Renal pelvis (tissue), 4 donors: ENCODE data around the gene BICDL1. TPM values are rescaled to one million over a fixed set of nuclear protein-coding genes. Genes with fewer than 3 reads are reported as not detected.
A peak's percentile ranks its signal among the peaks of the same experiment; 100 is the strongest.
"Not testable (repeated sequence)": the region's sequence is repeated elsewhere in the genome, so short reads cannot be mapped to it uniquely, and the experiment has no call there.

Source experiments
- DNase-seq: peaks from one replicate; pipeline ENCODE4 v3.0.0-alpha.2; 2013
- polyA plus RNA-seq, 3 donors: library from polyadenylated mRNA; unstranded; fragments of 120-200 nt; gene quantifications; one replicate each; pipeline ENCODE4 v1.2.1, GENCODE V29; 2013; ENCODE audit not compliant: insufficient read length in 3 of 3

The BICDL1 gene
- polyA plus RNA-seq, 3 donors, result 32.4 to 42.5 (median 37.8) TPM

DNA sequence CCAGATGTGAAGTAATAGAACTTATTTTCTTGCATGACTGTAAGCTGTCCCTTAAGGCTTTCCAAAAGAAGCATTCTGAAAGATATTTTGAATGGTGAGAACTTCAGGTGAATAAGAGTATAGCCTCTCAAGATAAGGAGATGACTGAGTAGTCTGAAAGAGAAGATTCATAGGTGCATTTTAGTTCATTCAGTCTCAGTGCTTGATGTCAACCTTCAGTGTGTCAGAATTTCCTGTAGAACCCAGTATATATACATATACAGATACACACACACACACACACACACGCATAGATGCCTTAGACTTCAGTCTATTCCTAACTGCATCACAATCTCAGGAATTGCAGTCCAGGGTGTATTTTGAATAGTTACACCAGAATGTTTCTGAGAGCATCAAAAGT is 7.4 kb downstream of the BICDL1 start:
- DNase-seq, result no peak

DNA sequence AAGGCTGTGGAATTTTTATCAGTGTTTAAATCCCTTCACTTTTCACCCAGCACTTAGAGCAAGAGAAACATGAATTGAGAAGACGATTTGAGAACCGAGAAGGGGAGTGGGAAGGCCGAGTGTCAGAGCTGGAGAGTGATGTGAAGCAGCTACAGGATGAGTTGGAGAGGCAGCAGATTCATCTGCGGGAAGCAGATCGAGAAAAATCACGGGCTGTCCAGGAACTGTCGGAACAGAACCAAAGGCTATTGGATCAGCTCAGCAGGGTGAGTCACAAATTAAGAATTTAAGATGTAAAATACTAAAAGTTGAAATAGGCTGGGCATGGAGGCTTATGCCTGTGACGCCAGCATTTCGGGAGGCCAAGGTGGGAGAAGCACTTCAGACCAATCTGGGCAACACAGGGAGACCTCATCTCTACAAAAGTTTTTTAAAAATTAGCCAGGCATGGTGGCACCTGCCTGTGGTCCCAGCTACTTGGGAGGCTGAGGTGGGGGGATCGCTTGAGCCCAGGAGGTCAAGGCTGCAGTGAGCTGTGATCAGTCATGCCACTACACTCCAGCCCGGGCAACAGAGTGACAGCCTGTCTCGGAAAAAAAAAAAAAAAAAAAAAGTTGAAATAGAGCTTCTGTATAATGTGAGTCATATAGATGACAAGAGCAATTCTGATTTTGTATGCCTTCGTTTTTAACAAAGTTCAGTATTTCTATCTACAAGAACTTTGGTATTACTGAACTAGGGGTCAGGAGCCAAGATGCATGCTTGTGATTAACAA is 9.6 kb downstream of the BICDL1 start:
- no peak for DNase-seq

DNA sequence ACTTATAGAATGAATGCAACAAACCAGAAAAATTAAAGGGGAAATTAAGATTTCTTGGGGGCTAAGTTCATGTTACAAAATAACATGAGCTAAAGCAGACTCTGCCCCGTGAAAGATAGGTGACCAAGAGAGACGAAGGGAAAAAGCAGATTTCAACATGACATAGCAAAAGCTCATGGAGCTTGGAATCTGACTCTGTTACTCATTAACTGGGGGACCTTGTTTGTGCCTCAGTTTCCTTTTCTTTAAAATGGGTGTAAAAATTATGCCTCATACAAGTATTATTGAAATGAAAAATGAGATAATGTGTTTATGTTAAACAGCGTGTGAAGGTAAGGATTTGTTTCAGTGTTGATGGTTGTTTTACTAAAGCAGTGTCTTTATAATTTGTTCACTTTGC is 11.5 kb downstream of the BICDL1 start:
- no peak for DNase-seq

DNA sequence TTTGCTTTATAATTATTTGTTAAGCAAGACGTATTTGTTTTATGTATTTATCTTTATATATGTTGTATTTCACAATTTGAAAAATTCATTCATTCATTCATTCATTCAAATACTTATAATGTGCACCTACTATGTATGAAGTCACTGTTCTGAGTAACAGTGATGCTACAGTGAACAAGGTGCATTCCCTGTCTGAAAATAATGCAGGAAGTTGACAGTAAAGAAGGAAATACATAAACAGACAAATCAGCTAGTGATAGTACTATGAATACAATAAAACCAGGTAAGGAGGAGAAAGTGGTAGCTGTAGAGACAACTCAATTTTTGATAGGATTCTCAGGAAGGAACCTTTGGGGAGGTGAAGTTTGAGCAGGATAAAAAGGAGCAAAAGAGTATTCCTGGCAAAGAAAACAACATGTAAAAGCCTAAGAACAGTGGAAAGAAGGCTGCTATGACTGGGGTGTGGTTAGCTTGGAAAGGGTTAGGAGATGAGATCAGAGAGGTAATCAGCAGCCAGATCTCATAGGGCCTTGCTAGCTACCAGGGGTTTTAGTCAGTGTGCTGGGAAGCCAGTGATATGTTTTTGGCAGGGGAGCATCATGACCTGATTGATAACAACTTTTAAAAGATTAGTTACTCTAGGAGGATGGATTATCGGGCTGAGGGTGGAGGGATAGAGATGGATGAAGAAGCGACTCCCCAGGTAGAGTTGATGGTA is 17.4 kb downstream of the BICDL1 start:
- DNase-seq, result no peak

DNA sequence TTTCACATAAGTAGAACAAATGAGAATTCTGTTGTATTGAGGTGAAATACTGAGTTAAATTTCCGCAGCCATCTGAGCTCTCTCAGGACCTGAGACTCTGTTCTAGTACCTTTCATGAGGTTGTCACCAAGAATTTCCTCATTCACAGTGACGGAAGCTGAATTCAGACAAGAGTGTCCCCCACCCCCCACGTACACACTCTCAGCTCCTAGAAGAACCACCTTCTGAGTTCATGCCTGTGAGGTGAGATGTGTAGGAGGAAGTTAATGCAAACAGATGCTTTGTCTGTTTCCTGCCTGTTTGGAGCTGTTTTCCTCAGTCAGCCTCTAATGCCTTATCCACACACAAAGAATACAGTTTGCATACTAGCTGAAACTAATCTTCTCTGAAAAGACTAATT is 18.2 kb downstream of the BICDL1 start:
- no peak for DNase-seq

DNA sequence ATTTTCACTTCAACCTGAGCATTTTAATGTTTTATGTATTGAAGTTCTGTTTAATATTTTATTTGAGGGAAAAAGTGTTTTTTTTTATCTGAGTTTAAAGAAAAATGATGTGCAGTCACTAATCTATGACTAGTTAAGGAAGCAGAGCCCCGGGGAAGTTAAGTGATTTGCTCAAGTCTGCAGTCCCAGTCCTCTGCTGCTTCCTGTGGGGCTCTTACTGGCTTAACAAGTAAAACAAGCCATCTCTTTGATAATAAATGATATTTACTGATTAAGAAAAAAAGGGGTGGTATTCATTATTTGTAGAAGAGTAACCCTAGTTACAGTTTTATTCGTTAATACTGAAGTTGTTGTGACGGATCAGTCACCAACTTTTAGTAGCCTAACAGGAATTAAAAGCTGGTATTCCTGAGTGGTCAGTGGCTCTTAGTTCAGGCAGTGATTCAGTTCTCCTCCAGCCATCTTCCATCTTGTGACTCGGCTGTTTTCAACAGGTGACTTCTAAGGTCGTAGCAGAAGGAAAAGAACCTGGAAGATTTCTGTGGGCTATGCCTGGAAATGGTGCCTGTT is 21.7 kb downstream of the BICDL1 start:
- no peak for DNase-seq

DNA sequence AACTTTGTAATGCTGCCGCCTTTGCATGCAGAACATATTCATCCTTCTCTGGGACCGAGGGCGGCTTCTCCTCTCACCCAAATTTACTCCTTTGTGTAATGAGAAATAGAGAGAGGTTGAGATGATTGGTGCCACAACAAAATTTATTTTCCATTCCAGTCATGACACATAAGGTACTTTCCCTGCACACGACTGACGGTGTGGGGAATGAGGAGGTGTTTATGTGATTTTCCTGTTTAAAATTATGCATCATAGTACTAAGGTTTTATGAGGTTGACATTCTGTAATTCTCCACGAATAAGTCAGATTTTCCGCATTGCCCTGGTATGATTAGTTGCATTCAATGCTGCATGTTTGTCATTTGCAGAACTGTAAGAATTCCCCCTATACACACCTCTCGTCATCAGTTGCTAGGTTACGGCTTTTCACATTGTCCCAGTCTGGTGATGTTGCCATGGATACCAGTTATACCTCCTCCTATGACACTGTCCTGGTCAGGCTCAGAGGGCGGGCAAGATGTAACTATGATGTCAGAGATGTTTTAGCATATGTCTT is 23.1 kb downstream of the BICDL1 start:
- DNase-seq, result no peak

DNA sequence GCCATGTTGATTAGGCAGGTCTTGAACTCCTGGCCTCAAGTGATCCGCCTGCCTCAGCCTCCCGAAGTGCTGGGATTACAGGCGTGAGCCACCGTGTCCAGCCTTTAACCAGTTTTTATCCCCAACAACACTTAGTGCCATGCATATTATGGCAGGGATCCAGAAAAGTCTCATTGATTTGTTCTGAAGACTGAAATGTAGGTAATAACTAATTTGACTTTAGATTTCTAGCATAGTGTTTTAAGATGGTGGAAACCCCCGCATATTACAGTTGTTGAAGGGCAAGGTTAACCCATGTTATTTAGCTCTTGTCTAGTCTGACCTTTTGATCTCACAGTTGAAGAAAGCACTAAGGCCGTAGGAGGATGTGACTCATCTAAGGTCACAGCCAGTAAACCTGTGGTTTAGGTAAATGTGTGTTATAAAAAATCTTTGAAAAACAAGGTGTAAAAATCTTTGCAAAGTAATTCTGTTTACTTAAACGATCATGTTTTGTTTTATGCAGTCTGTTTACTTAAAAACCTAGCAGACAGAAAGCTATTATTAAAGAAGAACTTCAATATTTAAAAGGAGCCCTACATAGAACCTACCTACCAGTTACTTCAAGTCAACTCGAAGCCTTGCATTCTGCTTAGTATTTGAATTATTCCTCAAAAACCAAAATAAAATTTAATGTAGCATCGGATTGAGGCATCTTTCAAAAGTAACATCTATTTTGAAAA is 24.8 kb downstream of the BICDL1 start:
- DNase-seq, result no peak

DNA sequence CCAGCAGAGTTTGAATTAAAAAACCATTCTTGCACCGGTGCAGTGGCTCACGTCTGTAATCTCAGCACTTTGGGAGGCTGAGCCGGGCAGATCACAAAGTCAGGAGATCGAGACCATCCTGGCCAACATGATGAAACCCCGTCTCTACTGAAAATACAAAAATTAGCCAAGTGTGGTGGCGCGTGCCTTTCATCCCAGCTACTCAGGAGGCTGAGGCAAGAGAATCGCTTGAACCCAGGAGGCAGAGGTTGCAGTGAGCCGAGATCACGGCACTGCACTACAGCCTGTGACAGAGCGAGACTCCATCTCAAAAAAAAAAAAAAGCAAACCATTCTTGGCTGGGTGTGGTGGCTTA is 25.3 kb downstream of the BICDL1 start:
- DNase-seq, result not testable (repeated sequence)

DNA sequence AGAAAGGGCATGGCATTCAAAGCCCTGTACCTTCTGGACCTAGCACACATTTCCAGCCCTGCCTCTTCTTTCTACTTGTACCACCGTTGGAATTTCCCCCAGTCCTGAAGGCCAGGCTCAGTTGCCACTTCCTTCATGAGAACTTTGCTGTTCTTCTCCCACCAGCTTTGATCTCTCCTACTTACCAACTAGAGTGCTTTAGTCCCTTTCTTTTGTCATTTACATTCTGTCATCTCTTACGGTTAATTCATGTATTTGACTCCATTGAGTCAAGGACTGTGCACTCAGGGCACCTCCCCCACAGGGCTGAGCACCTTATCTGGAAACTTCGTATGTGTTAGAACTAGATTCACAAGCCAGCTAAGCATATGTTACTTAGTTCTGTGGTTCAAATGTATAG is 26.3 kb downstream of the BICDL1 start:
- no peak for DNase-seq

DNA sequence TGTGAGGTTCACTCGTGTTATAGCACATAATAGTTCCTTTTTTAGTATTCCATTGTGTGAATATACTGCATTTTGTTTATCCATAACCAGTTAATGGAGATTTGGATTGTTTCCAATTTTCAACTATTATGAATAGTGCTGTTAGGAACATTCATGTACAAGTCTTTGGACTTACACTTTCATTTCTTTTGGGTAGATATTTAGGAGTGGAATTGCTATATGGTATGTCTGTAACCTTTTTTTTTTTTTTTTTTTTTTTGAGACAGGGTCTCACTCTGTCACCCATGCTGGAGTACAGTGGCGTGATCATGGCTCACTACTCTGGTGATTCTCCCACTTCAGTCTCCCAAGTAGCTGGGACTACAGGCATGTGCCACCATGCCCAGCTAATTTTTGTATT is 27.2 kb downstream of the BICDL1 start:
- not testable (repeated sequence) for DNase-seq

DNA sequence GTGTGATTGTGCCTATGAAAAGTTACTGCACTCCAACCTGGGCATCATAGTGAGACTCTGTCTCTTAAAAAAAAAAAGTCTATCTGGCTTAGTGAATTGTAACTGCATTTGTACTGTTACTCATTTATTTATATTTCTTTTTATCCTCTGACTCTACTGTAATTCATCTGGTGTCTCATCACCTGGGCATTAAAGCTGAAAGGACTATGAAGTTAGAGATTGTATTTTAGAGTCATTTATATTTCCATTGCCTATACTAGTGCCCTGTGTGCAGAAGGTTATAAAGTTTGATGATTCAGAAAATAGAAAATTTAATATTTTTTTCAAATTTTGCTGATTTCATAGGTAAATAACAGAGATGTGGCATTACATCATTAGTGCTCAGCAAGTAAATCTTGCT is 30.2 kb downstream of the BICDL1 start:
- no peak for DNase-seq

DNA sequence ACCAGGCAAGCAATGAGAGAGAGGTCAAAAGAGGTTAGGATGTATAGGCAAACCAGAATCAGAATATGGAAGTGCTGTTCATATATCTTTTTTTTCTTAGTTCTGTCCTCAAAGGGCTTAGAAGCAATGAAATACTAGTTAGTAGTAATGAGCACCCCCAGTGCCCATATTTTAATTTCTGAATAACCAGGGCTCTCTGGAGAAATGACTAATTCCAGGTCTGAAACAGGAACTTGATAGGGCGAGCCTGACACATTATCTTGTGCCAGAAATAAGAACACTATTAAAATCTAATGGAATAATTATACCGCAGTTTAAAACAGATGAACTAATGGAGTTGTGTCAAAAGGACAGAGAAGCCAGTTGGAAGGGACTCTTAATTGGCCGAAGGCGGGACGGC is 30.9 kb downstream of the BICDL1 start:
- no peak for DNase-seq

DNA sequence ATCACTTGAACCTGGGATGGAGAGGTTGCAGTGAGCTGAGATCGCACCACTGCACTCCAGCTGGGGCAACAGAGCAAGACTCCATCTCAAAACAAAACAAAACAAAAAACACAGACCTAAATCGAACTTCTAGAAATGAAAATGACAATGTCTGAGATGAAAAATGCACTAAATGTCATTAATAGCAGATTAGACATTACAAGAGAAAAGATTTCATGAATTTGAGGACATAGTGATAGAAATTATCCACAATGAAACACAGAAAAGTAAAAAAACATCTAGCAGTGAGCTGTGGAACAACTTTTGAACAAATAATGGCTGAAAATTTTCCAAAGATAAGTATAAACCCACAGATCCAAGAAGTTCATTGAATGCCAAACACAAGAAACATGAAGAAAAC is 35.2 kb downstream of the BICDL1 start:
- no peak for DNase-seq

DNA sequence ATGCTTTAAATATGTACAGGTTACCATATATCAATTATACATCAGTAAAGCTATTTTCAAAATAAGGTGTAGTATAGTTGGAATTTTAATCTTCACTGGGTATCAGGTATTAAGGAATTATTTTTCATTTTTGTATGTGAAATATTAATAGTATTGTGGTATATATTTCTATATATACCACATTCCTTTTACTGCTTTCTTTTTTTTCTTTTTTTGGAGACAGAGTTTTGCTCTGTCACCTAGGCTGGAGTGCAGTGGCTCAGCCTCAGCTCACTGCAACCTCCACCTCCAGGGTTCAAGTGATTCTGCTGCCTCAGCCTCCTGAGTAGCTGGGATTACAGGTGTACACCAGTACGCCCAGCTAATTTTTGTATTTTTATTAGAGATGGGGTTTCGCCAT is 36.6 kb downstream of the BICDL1 start:
- DNase-seq, result no peak

DNA sequence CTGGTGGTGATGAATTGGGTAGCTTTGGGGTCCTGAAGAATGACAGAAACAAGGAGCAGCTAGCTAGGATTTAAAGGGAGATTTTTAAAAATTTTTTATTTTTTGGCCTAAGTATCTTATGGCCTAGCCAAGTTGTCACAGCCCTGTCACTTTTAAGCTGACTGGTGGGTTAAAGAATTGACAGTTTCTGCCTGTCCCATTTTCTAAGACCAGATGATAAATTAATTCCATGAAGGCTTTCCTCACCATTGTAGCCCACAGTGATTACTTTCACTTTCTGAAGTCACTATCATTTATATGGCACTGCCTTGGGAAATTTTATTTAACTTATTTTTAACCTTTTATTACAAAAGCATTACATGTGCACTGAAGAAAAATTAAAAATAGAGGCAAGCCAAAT is 43.2 kb downstream of the BICDL1 start:
- no peak for DNase-seq

DNA sequence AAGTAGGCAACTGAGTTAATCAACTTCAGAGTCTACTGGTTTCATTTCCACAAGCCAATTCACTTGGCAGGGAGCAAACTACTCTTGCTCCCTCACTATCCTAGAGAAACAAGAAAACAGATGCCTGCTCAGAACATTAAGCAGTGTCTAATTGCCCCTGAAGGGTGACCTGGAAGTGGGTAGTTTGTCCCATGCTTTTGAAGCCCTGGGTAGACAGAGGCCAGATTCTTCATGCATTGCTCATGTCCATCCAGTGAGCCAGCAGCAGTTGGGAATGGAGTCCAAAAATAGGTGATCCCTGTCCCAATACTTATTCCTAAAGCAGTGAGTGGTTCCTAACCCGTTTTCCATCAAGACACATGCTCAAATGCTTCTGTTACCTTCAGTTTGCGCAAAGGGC is 48.8 kb downstream of the BICDL1 start:
- peak; percentile 5 for DNase-seq

DNA sequence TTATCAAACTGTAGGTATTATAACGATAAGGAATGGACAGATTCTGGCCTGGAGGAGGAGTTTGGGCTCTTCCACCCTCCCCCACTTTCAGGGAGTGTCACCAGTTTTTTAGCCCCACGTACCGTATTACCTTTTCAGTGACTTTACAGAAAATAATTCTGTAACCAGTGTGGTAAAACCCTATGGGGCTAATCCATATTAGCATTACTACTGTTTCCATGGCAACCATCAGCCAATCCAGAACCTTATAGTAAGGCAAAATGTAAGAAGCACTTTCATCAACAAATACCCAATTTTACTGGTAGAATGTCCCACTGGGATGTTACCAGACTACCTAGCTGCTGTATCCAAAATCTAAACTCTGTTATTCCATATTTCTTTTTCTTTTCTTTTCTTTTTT is 50.7 kb downstream of the BICDL1 start:
- no peak for DNase-seq

DNA sequence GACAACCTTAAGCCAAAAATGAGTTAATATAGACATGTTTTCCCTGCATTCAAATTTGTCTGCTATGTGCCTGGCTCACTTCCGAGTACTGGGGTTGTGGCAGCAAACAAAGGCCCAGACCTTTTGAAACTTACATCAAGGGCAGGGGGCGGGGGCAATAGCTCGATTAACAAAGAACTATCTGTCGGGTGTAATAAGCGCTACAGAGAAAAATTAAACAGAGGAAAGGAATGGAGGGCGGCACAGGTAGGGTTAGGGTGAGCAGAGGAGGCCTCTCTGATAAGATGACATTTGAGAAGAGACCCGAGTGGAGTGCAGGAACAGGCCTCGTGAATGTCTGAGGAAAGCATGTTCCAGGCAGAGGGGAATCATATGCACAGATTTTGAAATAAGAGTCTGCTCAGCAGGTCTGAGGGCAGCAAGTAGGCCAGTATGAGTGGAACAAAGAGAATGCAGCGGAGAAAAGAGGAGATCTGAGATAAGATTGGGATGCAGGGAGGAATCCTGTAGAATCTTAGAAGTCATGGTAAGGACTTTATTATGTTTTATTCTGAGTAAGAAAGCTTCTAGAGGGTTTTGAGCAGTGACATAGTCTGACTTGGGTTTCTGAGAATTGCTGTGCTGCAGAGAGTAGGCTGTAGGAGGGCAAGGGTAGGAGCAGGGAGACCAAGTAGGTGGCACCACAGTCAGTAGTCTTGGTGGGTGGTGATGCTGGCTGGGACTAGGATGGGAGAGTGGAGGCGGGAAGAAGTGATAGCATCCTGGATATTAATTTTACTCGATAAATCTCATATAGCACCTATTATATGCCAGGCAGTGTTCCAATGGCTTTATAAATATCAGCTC is 52.6 kb downstream of the BICDL1 start:
- DNase-seq, result no peak

DNA sequence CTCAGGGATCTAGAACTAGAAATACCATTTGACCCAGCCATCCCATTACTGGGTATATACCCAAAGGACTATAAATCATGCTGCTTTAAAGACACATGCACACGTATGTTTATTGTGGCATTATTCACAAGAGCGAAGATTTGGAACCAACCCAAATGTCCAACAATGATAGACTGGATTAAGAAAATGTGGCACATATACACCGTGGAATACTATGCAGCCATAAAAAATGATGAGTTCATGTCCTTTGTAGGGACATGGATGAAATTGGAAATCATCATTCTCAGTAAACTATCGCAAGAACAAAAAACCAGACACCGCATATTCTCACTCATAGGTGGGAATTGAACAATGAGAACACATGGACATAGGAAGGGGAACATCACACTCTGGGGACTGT is 56.3 kb downstream of the BICDL1 start:
- DNase-seq, result not testable (repeated sequence)

DNA sequence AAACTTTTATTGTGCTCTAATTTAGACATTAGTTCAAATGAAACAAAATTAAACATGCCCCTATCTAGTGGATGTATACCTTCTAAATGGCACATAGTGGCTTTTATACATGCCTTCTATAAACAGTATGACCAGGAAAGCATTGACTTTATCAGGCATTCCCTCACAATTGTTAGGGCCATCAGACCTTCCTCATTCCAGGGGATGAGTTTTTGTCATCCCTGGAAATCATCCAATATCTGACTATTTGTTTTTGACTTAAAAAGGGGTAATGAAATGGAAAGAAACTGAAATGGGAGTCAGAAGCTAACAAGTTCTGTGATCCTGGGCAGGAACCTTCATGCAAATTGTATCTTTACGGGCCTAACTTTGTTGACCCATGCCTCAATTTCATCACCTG is 58.0 kb downstream of the BICDL1 start:
- no peak for DNase-seq
